Mucosa of descending colon (tissue), 3 donors: Measurements from ENCODE around the gene PLAC8. TPM values are rescaled to one million over a fixed set of nuclear protein-coding genes. Genes with fewer than 3 reads are reported as not detected.

Experiments used
- ATAC-seq: fragments of 200-7000 bp; cut with Tn5 transposase; one replicate; pipeline ENCODE4 v1.9.1; 2020; ENCODE audit warnings: mild to moderate bottlenecking, moderate library complexity
- DNase-seq, 3 donors: peaks; one replicate each; pipeline ENCODE4 v3.0.0-alpha.2; 2020
- H3K36me3 ChIP-seq: fragments of 200-600 bp; one replicate; pipeline ENCODE4 v1.8.0; 2021; ENCODE audit warnings: low read depth, mild to moderate bottlenecking
- H3K4me1 ChIP-seq: fragments of 200-600 bp; one replicate; pipeline ENCODE4 v1.8.0; 2021; ENCODE audit warnings: low read depth, mild to moderate bottlenecking
- H3K4me3 ChIP-seq: fragments of 200-600 bp; one replicate; pipeline ENCODE4 v1.8.0; 2021; ENCODE audit warnings: mild to moderate bottlenecking
- H3K9me3 ChIP-seq: fragments of 200-600 bp; one replicate; pipeline ENCODE4 v1.8.0; 2021; ENCODE audit warnings: mild to moderate bottlenecking
- intact Hi-C, 2 donors: fragments of 100-400 bp; cut with DNase I in 1 of 2; cut with micrococcal nuclease in 1 of 2; formaldehyde crosslinking; loops; one replicate each; pipeline versions ENCODE4 v1.11.0 to v1.11.1; 2022; cut with DNase I, micrococcal nuclease
- total RNA-seq, 3 donors: library from RNA; stranded (reverse); fragmentation: NEBNext Ultra II Directional in 2 of 3; extraction: Animal tissue kit (Norgen Biotek cat#: 25700) in 2 of 3; gene quantifications; one replicate each; pipeline versions ENCODE4 v1.2.1 to v1.2.4, GENCODE V29; 2021 to 2023
- TF ChIP-seq, protein P1 (sequence below): fragments of 200-600 bp; IDR thresholded peaks from one replicate; pipeline ENCODE4 v1.8.0; 2022; ENCODE audit warnings: antibody characterized with exemption, mild to moderate bottlenecking
- donor health status: DM: no; HTN: no; CAD: no; lungs with moderate emphysema.
- donor health status: DM: no; HTN: no; CAD: no.
- donor health status: DM: no; HTN: yes; CAD: no.

The PLAC8 gene
- total RNA-seq, 3 donors from 2014 or later, result 539 to 1,034 (median 875) TPM

DNA sequence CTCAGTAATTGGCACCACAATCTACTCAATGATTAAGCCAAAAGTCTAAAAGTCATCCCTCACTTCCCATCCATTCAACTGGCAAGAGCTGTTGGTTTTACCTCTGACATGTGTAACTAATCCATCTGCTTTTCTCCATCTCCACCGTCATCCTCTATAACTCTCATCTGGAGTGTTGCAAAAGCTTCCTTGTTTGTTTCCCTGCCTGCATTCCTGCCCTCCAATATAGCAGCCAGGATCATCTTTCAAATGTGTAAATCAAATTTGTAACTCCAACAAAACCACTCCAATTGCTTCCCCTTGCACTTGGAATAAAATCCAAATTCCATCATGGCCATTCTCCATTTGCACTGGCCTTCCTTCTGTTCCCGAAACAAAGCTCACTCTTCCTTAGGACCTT, 4.3 kb upstream of the PLAC8 start:
- DNase-seq (no peak), ATAC-seq (peak; percentile 4)
- TF ChIP-seq, protein P1, sequence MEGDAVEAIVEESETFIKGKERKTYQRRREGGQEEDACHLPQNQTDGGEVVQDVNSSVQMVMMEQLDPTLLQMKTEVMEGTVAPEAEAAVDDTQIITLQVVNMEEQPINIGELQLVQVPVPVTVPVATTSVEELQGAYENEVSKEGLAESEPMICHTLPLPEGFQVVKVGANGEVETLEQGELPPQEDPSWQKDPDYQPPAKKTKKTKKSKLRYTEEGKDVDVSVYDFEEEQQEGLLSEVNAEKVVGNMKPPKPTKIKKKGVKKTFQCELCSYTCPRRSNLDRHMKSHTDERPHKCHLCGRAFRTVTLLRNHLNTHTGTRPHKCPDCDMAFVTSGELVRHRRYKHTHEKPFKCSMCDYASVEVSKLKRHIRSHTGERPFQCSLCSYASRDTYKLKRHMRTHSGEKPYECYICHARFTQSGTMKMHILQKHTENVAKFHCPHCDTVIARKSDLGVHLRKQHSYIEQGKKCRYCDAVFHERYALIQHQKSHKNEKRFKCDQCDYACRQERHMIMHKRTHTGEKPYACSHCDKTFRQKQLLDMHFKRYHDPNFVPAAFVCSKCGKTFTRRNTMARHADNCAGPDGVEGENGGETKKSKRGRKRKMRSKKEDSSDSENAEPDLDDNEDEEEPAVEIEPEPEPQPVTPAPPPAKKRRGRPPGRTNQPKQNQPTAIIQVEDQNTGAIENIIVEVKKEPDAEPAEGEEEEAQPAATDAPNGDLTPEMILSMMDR, result no peak
- intact Hi-C loops, result no loop called here
- Histone ChIP-seq H3K9me3 (no peaks in the 10 kb centered on the region), H3K4me3 (no peak overlapping the region), H3K4me1 (peaks cover 3% of the 10 kb centered on the region), H3K36me3 (no peaks in the 10 kb centered on the region)

DNA sequence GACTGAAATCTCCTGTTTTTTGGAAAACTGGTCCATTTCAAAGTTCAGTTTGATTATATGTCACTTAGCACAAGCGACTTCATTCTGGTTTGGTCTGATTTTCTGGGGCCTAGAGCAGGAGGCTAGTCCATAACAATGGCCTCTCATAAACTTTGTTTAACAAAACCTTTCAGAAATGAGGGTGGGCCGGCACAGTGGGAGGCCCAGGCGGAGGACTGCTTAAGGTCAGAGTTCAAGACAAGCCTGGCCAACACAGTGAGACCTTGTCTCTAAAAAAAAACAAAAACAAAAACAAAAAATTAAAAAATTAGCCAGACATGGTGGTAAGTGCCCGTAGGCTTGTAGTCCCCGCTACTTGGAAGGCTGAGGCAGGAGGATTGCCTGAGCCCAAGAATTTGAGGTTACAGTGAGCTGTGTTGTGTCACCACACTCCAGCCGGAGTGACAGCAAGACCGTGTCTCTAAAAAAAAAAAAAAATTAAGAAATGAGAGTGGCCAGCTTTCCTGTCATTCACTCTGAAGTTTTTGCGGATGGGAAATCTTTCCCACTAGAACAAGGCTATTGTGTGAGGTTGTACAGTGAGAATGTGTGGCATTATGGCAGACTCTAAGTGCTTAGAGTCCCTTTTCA, 1.2 kb upstream of the PLAC8 start:
- no peak overlapping the region for H3K4me3 ChIP-seq
- H3K36me3 ChIP-seq, result no peaks in the 10 kb centered on the region
- TF ChIP-seq, protein P1, result no peak
- ATAC-seq (no peak), DNase-seq (no peak)
- peaks cover 14% of the 10 kb centered on the region for H3K4me1 ChIP-seq
- H3K9me3 ChIP-seq, result no peaks in the 10 kb centered on the region
- intact Hi-C loops, result no loop called here

DNA sequence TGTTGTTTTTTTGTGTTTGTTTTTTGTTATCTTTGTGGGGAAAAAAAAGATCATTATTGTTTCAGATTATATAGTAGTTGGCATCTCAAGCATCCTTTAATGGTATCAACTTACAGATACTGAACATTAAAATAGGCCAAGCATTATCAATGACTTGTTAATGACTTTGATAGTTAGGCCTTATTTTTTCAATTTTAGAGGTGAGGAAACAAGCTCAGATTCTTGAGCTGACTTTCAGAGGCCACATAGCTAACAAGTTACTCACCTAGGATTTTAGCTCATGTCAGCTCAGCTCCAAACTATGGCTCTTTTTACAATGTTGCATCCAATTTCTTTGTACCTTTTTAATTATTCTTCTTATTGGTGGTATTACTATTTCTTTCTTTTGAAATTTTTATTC, 471 bp upstream of the PLAC8 start:
- intact Hi-C loops, result loop anchor here in 1 of 2 donors (5.0 kb wide), 1 partner anchor 147 kb away; no protein-coding TSS in a partner anchor

DNA sequence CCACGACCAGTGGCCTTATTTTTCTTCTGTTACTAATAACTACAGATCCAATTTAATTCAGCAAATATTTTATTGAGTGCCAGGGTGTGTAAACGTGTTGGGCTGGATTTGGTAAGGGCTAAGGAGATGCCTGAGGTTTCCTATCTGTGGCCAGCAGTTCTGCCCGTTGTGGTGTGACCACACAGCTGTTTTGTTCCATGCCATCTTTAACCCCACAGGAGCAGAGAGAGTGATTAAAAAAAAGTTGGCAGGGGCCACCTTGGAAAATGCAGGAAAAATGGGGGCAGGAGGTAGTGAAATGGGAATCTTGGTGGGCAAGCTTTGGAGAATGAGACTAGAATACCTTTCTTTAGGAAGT, 1.1 kb downstream of the PLAC8 start:
- H3K4me3 ChIP-seq, result peak overlapping the region; percentile 14
- H3K4me1 ChIP-seq, result peaks cover 16% of the 10 kb centered on the region
- no peaks in the 10 kb centered on the region for H3K9me3 ChIP-seq
- TF ChIP-seq, protein P1, result no peak
- DNase-seq, result no peak
- H3K36me3 ChIP-seq, result no peaks in the 10 kb centered on the region
- intact Hi-C loops, result loop anchor here in 1 of 2 donors (5.0 kb wide), 1 partner anchor 149 kb away; no protein-coding TSS in a partner anchor
- no peak for ATAC-seq

More for the DNA sequence above, 471 bp upstream of the PLAC8 start:
- no peak for DNase-seq
- Histone ChIP-seq H3K36me3 (no peaks in the 10 kb centered on the region), H3K4me1 (peaks cover 16% of the 10 kb centered on the region), H3K9me3 (no peaks in the 10 kb centered on the region), H3K4me3 (no peak overlapping the region)
- TF ChIP-seq, protein P1, result no peak
- ATAC-seq, result no peak

DNA sequence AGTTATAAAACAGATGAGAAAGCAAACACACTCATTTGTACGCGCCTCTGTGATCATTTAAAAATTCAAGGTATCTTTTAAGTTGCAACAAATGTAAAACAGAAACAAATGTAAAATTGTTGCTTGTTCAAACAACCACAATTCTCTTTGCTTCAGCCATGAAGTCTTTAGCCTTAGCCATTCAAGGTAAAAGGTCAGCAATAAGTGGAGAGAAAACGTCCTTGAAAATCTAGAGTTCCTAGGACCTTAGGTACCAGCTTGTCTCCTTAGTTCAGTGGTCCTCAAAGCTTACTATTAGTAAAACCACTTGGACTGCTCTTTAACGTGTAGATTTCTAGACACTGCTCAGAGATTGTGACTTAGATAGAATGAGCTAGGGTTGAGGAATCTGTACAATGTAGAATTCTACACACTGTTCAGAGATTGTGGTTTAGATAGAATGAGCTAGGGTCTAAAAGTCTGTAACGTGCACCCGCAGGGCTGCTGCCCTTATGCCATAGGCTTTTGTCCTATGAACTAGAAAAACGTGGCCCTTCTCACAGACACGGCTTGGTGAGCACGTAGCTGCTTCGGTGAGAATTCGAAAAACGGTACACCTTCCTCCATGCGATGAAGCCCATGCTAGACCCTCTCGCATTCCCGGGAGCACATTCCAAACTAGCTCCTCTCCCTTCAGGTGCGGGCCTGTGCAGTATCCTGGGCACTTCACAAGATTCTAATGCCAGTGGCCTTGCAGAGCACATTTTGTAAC, 1.7 kb downstream of the PLAC8 start:
- Histone ChIP-seq H3K36me3 (no peaks in the 10 kb centered on the region), H3K9me3 (no peaks in the 10 kb centered on the region), H3K4me1 (peaks cover 16% of the 10 kb centered on the region), H3K4me3 (peak overlapping the region; percentile 14)
- intact Hi-C loops, result loop anchor here in 1 of 2 donors (5.0 kb wide), 1 partner anchor 149 kb away; no protein-coding TSS in a partner anchor
- TF ChIP-seq, protein P1, result no peak
- DNase-seq, result peak in 1 of 3 donors; percentile 32
- no peak for ATAC-seq
